Adrenal gland (tissue), 12 donors: ENCODE measurements around the gene LRRIQ1. TPM values are rescaled to one million over a fixed set of nuclear protein-coding genes. Genes with fewer than 3 reads are reported as not detected.

Source experiments
- DNase-seq, 7 donors: peaks; one replicate each; pipeline ENCODE4 v3.0.0-alpha.2; 2019 to 2020
- H3K27ac ChIP-seq, 5 donors: fragments of 200-600 bp; sonication (generic) in 4 of 5; 1 replicate in 3 of 5; 2 replicates in 2 of 5; pipeline versions ENCODE4 v1.5.1 to v1.8.0; 2016 to 2020; ENCODE audit warnings: mild to moderate bottlenecking in 1 of 5
- H3K27me3 ChIP-seq: fragments of 200-600 bp; 2 replicates; pipeline ENCODE4 v1.8.0; 2021
- H3K36me3 ChIP-seq, 2 donors: fragments of 200-600 bp; replicated peaks in 1 of 2; 1 replicate in 1 of 2; 2 replicates in 1 of 2; pipeline versions ENCODE4 v1.5.1 to v1.8.0; 2018 to 2022
- H3K4me1 ChIP-seq, 2 donors: fragments of 200-600 bp; replicated peaks in 1 of 2; 1 replicate in 1 of 2; 2 replicates in 1 of 2; pipeline versions ENCODE4 v1.5.1 to v1.8.0; 2018 to 2021
- H3K4me3 ChIP-seq, 4 donors: fragments of 200-600 bp; sonication (generic) in 3 of 4; one replicate each; pipeline ENCODE4 v1.5.1; 2016 to 2018
- H3K9me3 ChIP-seq, 3 donors: fragments of 200-600 bp; sonication (generic) in 1 of 3; replicated peaks in 1 of 3; 1 replicate in 2 of 3; 2 replicates in 1 of 3; pipeline versions ENCODE4 v1.5.1 to v1.8.0; 2016 to 2021
- POLR2A ChIP-seq, 2 donors: fragments of 450-650 bp; IDR thresholded peaks; one replicate each; pipeline ENCODE4 v1.6.1; 2017; ENCODE audit warnings: antibody characterized with exemption in 2 of 2, mild to moderate bottlenecking in 2 of 2, moderate library complexity in 1 of 2
- WGBS, 4 donors: extraction: QIAGEN DNeasy Blood & Tissue Kit in 2 of 4; methylation state at CpG; one replicate each; pipeline versions ENCODE4 v1.1.5 to v1.1.7; 2013 to 2017; 5-methylcytosine and 5-hydroxymethylcytosine counted together
- intact Hi-C, 2 donors: fragments of 100-400 bp; cut with DNase I; formaldehyde crosslinking; loops; one replicate each; pipeline versions ENCODE4 v1.14.1 to v1.15.0; 2022 to 2023
- polyA plus RNA-seq, 3 donors: library from polyadenylated mRNA; stranded (reverse); fragments of 200-250 nt in 2 of 3; fragments of 350-450 nt in 1 of 3; fragmentation: Illumina TruSeq in 1 of 3; extraction: RNeasy Lipid Tissue Mini Kit (QIAGEN cat#74804) in 1 of 3; gene quantifications; one replicate each; pipeline ENCODE4 v1.2.3, GENCODE V29; 2013 to 2014
- total RNA-seq, 9 donors: library from RNA; depleted of rRNA in 4 of 9; stranded (reverse); fragments of >200 nt in 4 of 9; fragments of 120-200 nt in 1 of 9; fragmentation: NEBNext Ultra II Directional in 1 of 9; extraction: Animal tissue kit (Norgen Biotek cat#: 25700) in 1 of 9; gene quantifications; one replicate each; pipeline versions ENCODE4 v1.1.0 to v1.2.4, GENCODE V29; 2013 to 2023
- TF ChIP-seq, protein P1 (sequence below), 6 experiments: fragments of 450-650 bp in 4 of 6; fragments of 200-600 bp in 2 of 6; sonication (generic) in 1 of 6; IDR thresholded peaks; 1 replicate in 5 of 6; 2 replicates in 1 of 6; pipeline versions ENCODE4 v1.5.1 to v1.8.0; 2016 to 2021; ENCODE audit warnings: antibody characterized with exemption in 6 of 6, mild to moderate bottlenecking in 2 of 6, moderate library complexity in 1 of 6
- donor health status: healthy with polysubstance abuse.
- donor health status: Bipolar disorder and iron deficiency.
- donor health status: DM: yes; HTN: yes; CAD: no.
- donor health status: DM: no; HTN: no; CAD: no.
- donor health status: DM: no; HTN: no; CAD: no.
- donor health status: DM: yes; HTN: yes; CAD: no.

LRRIQ1 gene
- total and polyA plus RNA-seq, 12 donors, result 0.09 to 0.56 (median 0.34) TPM; not detected in 3

DNA sequence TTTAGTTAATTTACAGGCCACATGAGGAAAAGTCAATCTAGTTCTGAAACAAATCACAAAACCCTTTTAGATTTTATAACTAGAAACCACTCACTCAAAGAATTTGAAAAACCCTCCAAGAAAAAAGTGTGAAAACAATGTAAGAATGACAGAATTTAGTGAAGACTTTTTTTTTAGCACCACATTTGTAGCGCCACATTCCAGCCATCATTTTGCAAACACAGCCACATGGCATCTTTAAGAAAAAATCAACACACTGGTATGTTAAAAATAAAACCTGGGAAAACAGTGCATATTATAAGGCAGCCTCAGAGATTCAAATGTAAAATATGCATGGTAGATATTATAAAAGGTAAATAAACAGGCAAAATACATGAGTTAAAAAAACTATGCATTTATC, 221.5 kb downstream of the LRRIQ1 start:
- no peaks in the 10 kb centered on the region for H3K4me1 ChIP-seq
- H3K36me3 ChIP-seq, result no peaks in the 10 kb centered on the region
- WGBS, 4 donors, result 88 to 100% (median 94%) methylated on average over 1 of the region's 1 CpG
- no peak overlapping the region for H3K4me3 ChIP-seq
- H3K9me3 ChIP-seq, result no peaks in the 10 kb centered on the region
- no peaks in the 10 kb centered on the region for H3K27me3 ChIP-seq
- no peak for DNase-seq
- no peak overlapping the region for H3K27ac ChIP-seq
- intact Hi-C loops, result no loop called here
- no peak for TF ChIP-seq POLR2A (IDR thresholded peaks at IDR 0.05)
- TF ChIP-seq, protein P1, sequence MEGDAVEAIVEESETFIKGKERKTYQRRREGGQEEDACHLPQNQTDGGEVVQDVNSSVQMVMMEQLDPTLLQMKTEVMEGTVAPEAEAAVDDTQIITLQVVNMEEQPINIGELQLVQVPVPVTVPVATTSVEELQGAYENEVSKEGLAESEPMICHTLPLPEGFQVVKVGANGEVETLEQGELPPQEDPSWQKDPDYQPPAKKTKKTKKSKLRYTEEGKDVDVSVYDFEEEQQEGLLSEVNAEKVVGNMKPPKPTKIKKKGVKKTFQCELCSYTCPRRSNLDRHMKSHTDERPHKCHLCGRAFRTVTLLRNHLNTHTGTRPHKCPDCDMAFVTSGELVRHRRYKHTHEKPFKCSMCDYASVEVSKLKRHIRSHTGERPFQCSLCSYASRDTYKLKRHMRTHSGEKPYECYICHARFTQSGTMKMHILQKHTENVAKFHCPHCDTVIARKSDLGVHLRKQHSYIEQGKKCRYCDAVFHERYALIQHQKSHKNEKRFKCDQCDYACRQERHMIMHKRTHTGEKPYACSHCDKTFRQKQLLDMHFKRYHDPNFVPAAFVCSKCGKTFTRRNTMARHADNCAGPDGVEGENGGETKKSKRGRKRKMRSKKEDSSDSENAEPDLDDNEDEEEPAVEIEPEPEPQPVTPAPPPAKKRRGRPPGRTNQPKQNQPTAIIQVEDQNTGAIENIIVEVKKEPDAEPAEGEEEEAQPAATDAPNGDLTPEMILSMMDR (IDR thresholded peaks at IDR 0.05), result no peak

DNA sequence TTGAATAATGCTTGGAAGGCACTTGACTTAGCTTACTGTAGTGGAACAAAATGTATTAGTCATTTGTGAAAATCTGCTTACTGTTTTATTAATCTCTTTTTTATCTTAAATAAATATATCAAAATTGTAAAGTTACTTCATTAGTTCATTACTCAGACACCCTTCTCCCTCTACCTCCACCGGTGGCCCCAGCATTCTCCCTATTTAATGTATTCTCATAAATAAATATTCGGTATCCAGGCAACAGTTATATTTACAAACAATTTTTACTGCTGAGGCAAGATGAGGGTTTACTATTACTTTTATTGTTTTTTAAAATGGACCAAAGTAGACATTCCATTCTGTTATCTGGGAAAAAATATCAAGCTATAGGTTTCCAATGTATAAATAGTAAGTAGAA, 224.3 kb downstream of the LRRIQ1 start:
- Histone ChIP-seq H3K4me3 (no peak overlapping the region), H3K9me3 (no peaks in the 10 kb centered on the region), H3K36me3 (no peaks in the 10 kb centered on the region), H3K4me1 (no peaks in the 10 kb centered on the region), H3K27ac (no peak overlapping the region), H3K27me3 (no peaks in the 10 kb centered on the region)
- WGBS, 4 donors, result 66 to 80% (median 78%) methylated on average over 2 of the region's 2 CpGs
- TF ChIP-seq, protein P1 (IDR thresholded peaks at IDR 0.05), result no peak
- no peak for TF ChIP-seq POLR2A (IDR thresholded peaks at IDR 0.05)
- DNase-seq, result no peak
- intact Hi-C loops, result no loop called here

DNA sequence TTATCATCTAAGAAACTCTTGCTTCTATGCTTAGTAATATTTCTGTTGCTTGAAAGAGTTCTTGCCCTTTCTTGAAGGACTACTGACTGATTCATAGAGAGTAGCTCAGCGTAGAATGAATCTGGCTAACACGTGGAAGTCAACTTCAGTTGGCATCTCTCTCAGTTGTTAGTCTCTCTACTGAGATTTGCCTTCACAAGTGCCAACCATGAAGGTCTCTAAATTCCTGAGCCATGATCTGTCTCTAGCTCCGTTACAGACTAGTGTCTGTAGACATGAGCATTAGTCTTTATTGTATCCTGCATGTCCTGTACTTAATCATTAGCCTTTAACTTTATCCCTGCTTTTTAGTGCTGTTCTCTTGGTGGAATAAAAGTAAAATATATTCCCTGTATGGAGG, 224.7 kb downstream of the LRRIQ1 start:
- intact Hi-C loops, result no loop called here
- WGBS, 4 donors, result 50 to 54% (median 52%) methylated on average over 3 of the region's 3 CpGs
- Histone ChIP-seq H3K9me3 (no peaks in the 10 kb centered on the region), H3K27ac (no peak overlapping the region), H3K4me3 (no peak overlapping the region), H3K36me3 (no peaks in the 10 kb centered on the region), H3K27me3 (no peaks in the 10 kb centered on the region), H3K4me1 (no peaks in the 10 kb centered on the region)
- TF ChIP-seq, protein P1 (IDR thresholded peaks at IDR 0.05), result no peak
- no peak for TF ChIP-seq POLR2A (IDR thresholded peaks at IDR 0.05)
- DNase-seq, result no peak

DNA sequence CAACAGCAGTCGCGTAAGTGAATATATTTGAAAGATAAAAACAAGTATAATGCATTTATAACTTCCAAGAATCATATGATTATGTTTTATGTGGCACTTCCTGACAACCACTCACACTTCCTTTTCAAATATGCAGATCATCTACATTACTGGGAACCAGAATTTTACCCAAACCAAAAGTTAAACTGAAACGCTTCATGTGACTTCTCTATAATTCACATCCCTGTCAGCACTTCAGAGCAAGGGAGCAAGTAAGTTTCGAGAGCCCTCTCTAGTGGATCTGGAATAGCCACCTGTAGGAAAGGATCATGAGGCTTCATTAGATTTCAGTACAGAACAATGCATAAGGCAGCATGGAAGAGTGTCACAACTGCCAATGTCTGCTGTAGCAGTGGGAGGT, 230.2 kb downstream of the LRRIQ1 start:
- no peaks in the 10 kb centered on the region for H3K36me3 ChIP-seq
- no peaks in the 10 kb centered on the region for H3K4me1 ChIP-seq
- WGBS, 4 donors, result 36 to 42% (median 39%) methylated on average over 4 of the region's 4 CpGs
- H3K4me3 ChIP-seq, result no peak overlapping the region
- TF ChIP-seq, protein P1 (IDR thresholded peaks at IDR 0.05), result no peak
- no peak for TF ChIP-seq POLR2A (IDR thresholded peaks at IDR 0.05)
- H3K27me3 ChIP-seq, result no peaks in the 10 kb centered on the region
- no peak overlapping the region for H3K27ac ChIP-seq
- no peak for DNase-seq
- intact Hi-C loops, result no loop called here
- H3K9me3 ChIP-seq, result no peaks in the 10 kb centered on the region
